ENCODE data around the gene CNTN1.

DNA sequence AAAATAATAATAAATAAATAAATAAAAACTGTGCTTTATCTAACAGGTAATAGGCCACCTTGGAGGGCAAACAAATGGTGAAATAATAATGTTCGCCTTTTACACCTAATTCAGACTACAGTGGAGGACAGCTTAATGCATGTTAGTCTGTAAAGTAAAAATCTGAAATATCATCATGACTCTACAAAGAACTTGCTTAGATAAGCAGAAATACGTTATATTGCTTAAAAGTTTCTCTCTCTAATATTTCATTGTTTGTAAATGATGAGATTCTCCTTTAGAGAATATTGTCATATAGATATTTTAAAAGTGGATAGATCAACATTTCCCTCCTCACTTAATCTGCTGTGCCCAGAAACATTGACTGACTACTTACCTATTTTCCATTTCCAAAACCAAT is 397.2 kb downstream of the CNTN1 start:
- TF ChIP-seq POLR2A (IDR thresholded peaks at IDR 0.05; ENCODE audit: low read length) (no peak), GATA1 (IDR thresholded peaks at IDR 0.05; ENCODE audit: low read depth, low read length) (no peak)
